Testis (tissue), 3 donors: ENCODE results near the gene PITPNM1. TPM values are rescaled to one million over a fixed set of nuclear protein-coding genes. Genes with fewer than 3 reads are reported as not detected.

Source experiments
- DNase-seq: peaks from one replicate; pipeline ENCODE4 v3.0.0-alpha.2; 2019
- H3K27ac ChIP-seq, 2 donors: fragments of 200-600 bp; sonication (generic); one replicate each; pipeline ENCODE4 v1.5.1; 2019
- H3K27me3 ChIP-seq: fragments of 200-600 bp; sonication (generic); one replicate; pipeline ENCODE4 v1.5.1; 2019
- H3K36me3 ChIP-seq: fragments of 200-600 bp; sonication (generic); one replicate; pipeline ENCODE4 v1.5.1; 2017; ENCODE audit warnings: low read depth; ENCODE audit errors: missing control alignments
- H3K4me1 ChIP-seq: fragments of 200-600 bp; sonication (generic); one replicate; pipeline ENCODE4 v1.5.1; 2019
- H3K4me3 ChIP-seq, 2 donors: fragments of 200-600 bp; sonication (generic); one replicate each; pipeline ENCODE4 v1.5.1; 2017 to 2019
- H3K9me3 ChIP-seq: fragments of 200-600 bp; sonication (generic); one replicate; pipeline ENCODE4 v1.5.1; 2017
- CTCF ChIP-seq, 3 experiments: fragments of 450-650 bp in 2 of 3; fragments of 200-600 bp in 1 of 3; sonication (generic) in 1 of 3; IDR thresholded peaks; one replicate each; pipeline ENCODE4 v1.5.1; 2016 to 2019; ENCODE audit warnings: antibody characterized with exemption in 3 of 3, mild to moderate bottlenecking in 2 of 3, moderate library complexity in 1 of 3
- POLR2A ChIP-seq: fragments of 450-650 bp; IDR thresholded peaks from one replicate; pipeline ENCODE4 v1.6.1; 2017; ENCODE audit warnings: antibody characterized with exemption, mild to moderate bottlenecking, moderate library complexity
- WGBS, 2 donors: methylation state at CpG; one replicate each; pipeline ENCODE4 v1.1.5; 2018; 5-methylcytosine and 5-hydroxymethylcytosine counted together
- intact Hi-C: fragments of 100-400 bp; cut with DNase I; formaldehyde crosslinking; loops from one replicate; pipeline ENCODE4 v1.15.1; 2023; ENCODE audit warnings: low total_unique reads
- polyA plus RNA-seq: library from polyadenylated mRNA; stranded (reverse); fragments of 350-450 nt; fragmentation: Illumina TruSeq; extraction: RNeasy Lipid Tissue Mini Kit (QIAGEN cat#74804); gene quantifications from one replicate; pipeline ENCODE4 v1.2.3, GENCODE V29; 2014; ENCODE audit warnings: low read depth, low replicate concordance; ENCODE audit not compliant: insufficient read depth
- total RNA-seq, 2 donors: library from RNA; depleted of rRNA; stranded (reverse); fragments of >200 nt; gene quantifications; one replicate each; pipeline ENCODE4 v1.2.3, GENCODE V29; 2016

Gene PITPNM1
- total and polyA plus RNA-seq, 3 donors from 2014 or later: 15.5 to 23.5 (median 19.6) TPM

- TF ChIP-seq POLR2A (no peak), CTCF (IDR thresholded peaks at IDR 0.05) (no peak)
- no peaks in the 10 kb centered on the region for H3K9me3 ChIP-seq
- no peaks in the 10 kb centered on the region for H3K36me3 ChIP-seq
- no peak for DNase-seq
- 88 to 94% methylated on average over 11 to 12 of the region's 12 CpGs for WGBS, 2 donors
- H3K27ac ChIP-seq: no peak overlapping the region
- no peaks in the 10 kb centered on the region for H3K4me1 ChIP-seq
- intact Hi-C loops: no loop called here
- no peaks in the 10 kb centered on the region for H3K27me3 ChIP-seq
- H3K4me3 ChIP-seq: no peak overlapping the region
Observed at GRCh38 chr11:67457453-67457852, 47.7 kb downstream of the PITPNM1 start.

- H3K4me1 ChIP-seq: no peaks in the 10 kb centered on the region
- WGBS, 2 donors: 50 to 74% methylated on average over 1 to 25 of the region's 25 CpGs
- no peak overlapping the region for H3K4me3 ChIP-seq
- no peak overlapping the region for H3K27ac ChIP-seq
- intact Hi-C loops: no loop called here
- H3K27me3 ChIP-seq: no peaks in the 10 kb centered on the region
- H3K9me3 ChIP-seq: no peaks in the 10 kb centered on the region
- DNase-seq: no peak
- H3K36me3 ChIP-seq: no peaks in the 10 kb centered on the region
- no peak for TF ChIP-seq CTCF (IDR thresholded peaks at IDR 0.05)
- TF ChIP-seq POLR2A: no peak
Observed at GRCh38 chr11:67456068-67456705, 49.0 kb downstream of the PITPNM1 start.

GRCh38 chr11:67455054-67455453 lies 50.1 kb downstream of the PITPNM1 start, which contains the start of gene CABP4:
CABP4 (plus strand) TSS chr11:67455354; CDS start chr11:67455424, 70 bp downstream.
- Histone ChIP-seq H3K9me3 (no peaks in the 10 kb centered on the region), H3K4me3 (no peak within 1 kb of the TSS), H3K36me3 (no peaks in the 10 kb centered on the region), H3K27me3 (no peaks in the 10 kb centered on the region), H3K4me1 (no peaks in the 10 kb centered on the region), H3K27ac (no peak within 1 kb of the TSS)
- no peak for DNase-seq
- intact Hi-C loops: no loop called here
- 92 to 93% methylated on average over 3 of the region's 3 CpGs for WGBS, 2 donors
- TF ChIP-seq POLR2A (no peak), CTCF (IDR thresholded peaks at IDR 0.05) (no peak)

- Histone ChIP-seq H3K9me3 (no peaks in the 10 kb centered on the region), H3K27ac (no peak overlapping the region), H3K4me1 (no peaks in the 10 kb centered on the region), H3K36me3 (no peaks in the 10 kb centered on the region), H3K4me3 (no peak overlapping the region), H3K27me3 (no peaks in the 10 kb centered on the region)
- intact Hi-C loops: no loop called here
- TF ChIP-seq CTCF (IDR thresholded peaks at IDR 0.05) (no peak), POLR2A (no peak)
- DNase-seq: no peak
- WGBS, 2 donors: 81 to 94% methylated on average over 9 to 21 of the region's 21 CpGs
Observed at GRCh38 chr11:67453816-67454732, 51.1 kb downstream of the PITPNM1 start.
